AG09309 (cell line): ENCODE results near the gene LTF.

Experiments
- DNase-seq: peaks from one replicate; pipeline ENCODE4 v3.0.0-alpha.2; 2010; ENCODE audit warnings: low read depth
- H3K4me3 ChIP-seq: 2 replicates; pipeline ENCODE4 v1.5.1; 2011; ENCODE audit warnings: mild to moderate bottlenecking, low read depth, low read length, moderate library complexity; ENCODE audit not compliant: control insufficient read depth
- CTCF ChIP-seq: IDR thresholded peaks from 2 replicates; pipeline ENCODE4 v1.5.1; 2011; ENCODE audit warnings: mild to moderate bottlenecking, low read depth, low read length, inconsistent platforms; ENCODE audit not compliant: insufficient read depth, control insufficient read depth; ENCODE audit errors: missing control alignments

LTF gene

GRCh38 chr3:46463120-46463867, 1.4 kb downstream of the LTF start:
- TF ChIP-seq CTCF = no peak
- DNase-seq = no peak

GRCh38 chr3:46462511-46462910, 2.2 kb downstream of the LTF start:
- no peak for TF ChIP-seq CTCF
- DNase-seq = no peak

More at GRCh38 chr3:46463120-46463867, 1.4 kb downstream of the LTF start:
- H3K4me3 ChIP-seq = no peak overlapping the region

DNA sequence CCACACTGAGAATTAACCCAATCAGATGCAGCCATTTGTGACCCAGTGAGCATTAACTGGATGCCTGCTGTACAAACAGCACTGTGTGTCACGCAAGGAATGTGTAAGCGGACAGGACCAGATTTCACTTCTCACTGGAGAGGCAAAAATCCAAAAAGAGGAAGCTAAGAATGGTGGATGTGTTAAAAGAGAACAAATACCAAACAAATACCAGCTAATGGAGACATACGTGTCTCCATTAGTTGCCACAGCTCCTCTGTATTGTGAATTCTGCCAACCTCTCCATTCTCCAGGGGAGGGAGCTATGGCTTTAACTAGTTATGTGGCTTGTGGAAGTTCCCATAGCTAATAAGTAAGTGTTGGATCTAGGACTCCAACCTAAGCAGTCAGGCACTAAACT, 2.6 kb downstream of the LTF start:
- H3K4me3 ChIP-seq = no peak overlapping the region
- peak; percentile 31 for TF ChIP-seq CTCF
- DNase-seq = no peak

More at GRCh38 chr3:46462511-46462910, 2.2 kb downstream of the LTF start:
- H3K4me3 ChIP-seq = no peak overlapping the region

GRCh38 chr3:46460051-46460450, 4.7 kb downstream of the LTF start:
- DNase-seq = no peak
- no peak overlapping the region for H3K4me3 ChIP-seq
- no peak for TF ChIP-seq CTCF

- no peak for TF ChIP-seq CTCF
- DNase-seq = no peak
These were observed 8.6 kb downstream of the LTF start for GRCh38 chr3:46456118-46456517.

DNA sequence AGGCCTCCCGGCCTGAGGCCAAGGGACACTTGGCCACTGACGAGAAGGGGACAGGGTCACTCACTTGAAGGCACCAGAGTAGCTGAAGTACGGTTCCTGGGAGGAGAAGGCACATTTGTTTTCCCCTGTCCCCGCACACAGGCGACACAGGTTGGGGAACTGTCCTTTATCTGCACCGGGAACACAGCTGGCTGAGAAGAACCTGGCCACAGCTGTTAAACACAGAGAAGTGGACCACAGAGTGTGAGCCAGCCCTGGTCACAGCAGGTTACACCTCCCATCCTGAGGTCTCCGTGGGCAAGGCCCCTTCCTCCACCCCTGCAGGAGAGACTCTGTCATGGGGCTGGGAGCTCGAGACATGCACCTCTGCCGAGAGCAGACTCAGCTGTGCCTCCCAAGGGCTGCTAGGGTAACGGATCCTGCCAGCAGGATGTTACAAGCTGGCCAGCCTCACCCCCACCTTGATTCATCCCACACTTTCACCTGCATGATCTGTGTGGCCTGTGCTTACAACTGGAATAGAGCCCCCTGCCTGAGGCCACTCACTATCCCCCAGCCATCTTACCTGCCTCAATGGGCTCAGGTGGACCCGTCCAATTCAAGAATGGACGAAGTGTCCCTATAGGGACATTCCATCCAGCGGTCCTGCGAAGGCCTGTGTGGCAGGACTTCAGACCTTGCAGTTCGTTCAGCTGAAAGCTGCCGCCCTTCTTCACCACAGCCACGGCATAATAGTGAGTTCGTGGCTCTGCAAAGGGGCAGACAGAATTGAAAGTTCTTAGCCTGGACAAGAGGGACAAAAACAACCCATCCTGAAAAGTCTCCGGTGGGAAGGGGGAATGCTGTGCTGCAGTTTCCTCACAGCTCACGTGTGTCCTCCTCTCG, 9.2 kb downstream of the LTF start:
- H3K4me3 ChIP-seq = no peak overlapping the region
- no peak for DNase-seq
- no peak for TF ChIP-seq CTCF

More at GRCh38 chr3:46456118-46456517, 8.6 kb downstream of the LTF start:
- H3K4me3 ChIP-seq = no peak overlapping the region
